SK-N-MC (cell line): ENCODE measurements around the gene G3BP1.

Source experiments
- FOXP2 ChIP-seq: optimal IDR thresholded peaks from 2 replicates; pipeline ENCODE3; 2011; ENCODE audit warnings: mild to moderate bottlenecking, moderate library complexity; ENCODE audit not compliant: insufficient read depth; ENCODE audit errors: extremely low read length, control extremely low read depth
- POLR2AphosphoS5 ChIP-seq: IDR thresholded peaks from 2 replicates; pipeline ENCODE4 v1.6.1; 2012; ENCODE audit warnings: mild to moderate bottlenecking, low read depth, low read length, borderline replicate concordance

DNA sequence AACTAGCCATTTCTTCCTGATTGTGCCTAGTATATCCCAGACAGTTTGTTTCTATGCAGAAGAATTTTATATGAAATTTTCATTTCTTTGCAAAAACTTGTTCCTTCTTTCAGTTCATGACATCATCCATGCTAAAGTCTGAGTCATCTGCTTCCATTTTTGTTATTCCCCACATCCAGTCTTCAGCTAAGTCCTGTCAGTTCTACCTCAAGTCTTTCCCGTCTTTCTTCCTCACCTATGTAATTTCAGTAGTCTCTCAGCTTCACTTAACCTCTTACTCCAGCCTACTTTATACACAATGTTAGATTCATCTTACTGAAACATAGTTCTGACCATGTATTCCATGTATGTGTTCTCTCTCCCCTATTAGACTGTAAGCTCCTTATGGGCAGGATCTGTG is 39.1 kb downstream of the G3BP1 start:
- no peak for TF ChIP-seq POLR2AphosphoS5
- TF ChIP-seq FOXP2: no peak
